Naive thymus-derived CD4-positive, alpha-beta T cell (primary cell): Measurements from ENCODE around the gene OPA3. TPM values are rescaled to one million over a fixed set of nuclear protein-coding genes. Genes with fewer than 3 reads are reported as not detected.
"Not testable (repeated sequence)": the region's sequence is repeated elsewhere in the genome, so short reads cannot be mapped to it uniquely, and the experiment has no call there.

Experiments used
- ATAC-seq: fragments of 150-1000 bp; cut with Tn5 transposase; 2 replicates; pipeline ENCODE4 v1.10.0; 2021; ENCODE audit warnings: mild to moderate bottlenecking, moderate library complexity
- CTCF ChIA-PET: fragments of 350-600 bp; sonication (Branson Sonifier 250); formaldehyde crosslinking; loops from one replicate; lab custom pipeline; 2021; ENCODE audit warnings: antibody characterized with exemption; lab: Charles Lee
- POLR2A ChIA-PET: fragments of 350-600 bp; sonication (Branson Sonifier 250); formaldehyde crosslinking; loops from one replicate; lab custom pipeline; 2021; ENCODE audit warnings: antibody characterized with exemption, inconsistent platforms; lab: Charles Lee
- DNase-seq, 9 donors: peaks; one replicate each; pipeline versions ENCODE4 v3.0.0 to v3.0.0-alpha.2; 2020 to 2022; ENCODE audit warnings: mixed read lengths in 1 of 9
- H3K27ac ChIP-seq: one replicate; pipeline ENCODE4 v1.7.0; 2013; ENCODE audit warnings: mild to moderate bottlenecking, low read depth, low read length, moderate library complexity
- H3K27me3 ChIP-seq, 2 donors: one replicate each; pipeline ENCODE4 v1.7.0; 2013; ENCODE audit warnings: low read length in 2 of 2, mild to moderate bottlenecking in 2 of 2, moderate library complexity in 2 of 2; ENCODE audit not compliant: control insufficient read depth in 2 of 2, insufficient read depth in 2 of 2
- H3K36me3 ChIP-seq, 3 experiments: 1 replicate in 2 of 3; 2 replicates in 1 of 3; pipeline ENCODE4 v1.7.0; 2013; ENCODE audit warnings: low read length in 3 of 3, mild to moderate bottlenecking in 3 of 3, moderate library complexity in 1 of 3; ENCODE audit not compliant: insufficient read depth in 3 of 3, control insufficient read depth in 2 of 3
- H3K4me1 ChIP-seq, 2 donors: one replicate each; pipeline ENCODE4 v1.7.0; 2013; ENCODE audit warnings: low read length in 2 of 2, mild to moderate bottlenecking in 2 of 2, moderate library complexity in 1 of 2; ENCODE audit not compliant: control insufficient read depth in 2 of 2, insufficient read depth in 2 of 2
- H3K4me3 ChIP-seq: 2 replicates; pipeline ENCODE4 v1.7.0; 2013; ENCODE audit warnings: mild to moderate bottlenecking, low read length
- H3K9me3 ChIP-seq, 3 experiments: 1 replicate in 2 of 3; 2 replicates in 1 of 3; pipeline ENCODE4 v1.7.0; 2013; ENCODE audit warnings: low read length in 3 of 3; ENCODE audit not compliant: control insufficient read depth in 2 of 3
- H3K27ac Mint-ChIP-seq, 9 donors: one replicate each; pipeline ENCODE4 v1.8.0; 2020 to 2022; ENCODE audit warnings: mixed read lengths in 9 of 9, mild to moderate bottlenecking in 8 of 9, moderate library complexity in 5 of 9, inconsistent platforms in 2 of 9
- H3K27me3 Mint-ChIP-seq, 5 donors: one replicate each; pipeline ENCODE4 v1.8.0; 2021 to 2022; ENCODE audit warnings: mixed read lengths in 5 of 5, mild to moderate bottlenecking in 1 of 5
- H3K36me3 Mint-ChIP-seq, 5 donors: one replicate each; pipeline ENCODE4 v1.8.0; 2020 to 2022; ENCODE audit warnings: mixed read lengths in 5 of 5, mild to moderate bottlenecking in 3 of 5, inconsistent platforms in 1 of 5
- H3K4me1 Mint-ChIP-seq, 7 donors: one replicate each; pipeline ENCODE4 v1.8.0; 2020 to 2022; ENCODE audit warnings: mixed read lengths in 7 of 7, mild to moderate bottlenecking in 3 of 7, inconsistent platforms in 1 of 7
- H3K4me3 Mint-ChIP-seq, 10 donors: one replicate each; pipeline ENCODE4 v1.8.0; 2020 to 2022; ENCODE audit warnings: mild to moderate bottlenecking in 10 of 10, mixed read lengths in 10 of 10, moderate library complexity in 6 of 10, inconsistent platforms in 2 of 10
- H3K9me3 Mint-ChIP-seq, 11 donors: one replicate each; pipeline ENCODE4 v1.8.0; 2020 to 2022; ENCODE audit warnings: mixed read lengths in 11 of 11, mild to moderate bottlenecking in 4 of 11, inconsistent platforms in 1 of 11, moderate library complexity in 1 of 11
- intact Hi-C, 2 donors: fragments of 100-400 bp; cut with micrococcal nuclease; formaldehyde crosslinking; loops; one replicate each; pipeline ENCODE4 v1.15.1; 2023
- polyA plus RNA-seq, 2 donors: library from polyadenylated mRNA; unstranded; fragments of 300-500 nt; fragmentation: Illumina TruSeq; gene quantifications; one replicate each; pipeline ENCODE4 v1.2.3, GENCODE V29; 2021
- total RNA-seq, 6 experiments: library from RNA in 5 of 6; stranded (reverse) in 5 of 6; gene quantifications; 1 replicate in 5 of 6; 2 replicates in 1 of 6; pipeline ENCODE4 v1.2.3 and lab custom pipeline; 2021 to 2026

The OPA3 gene
- 10 to 100 TPM in 1 of 5 experiments, 1 to 10 TPM in 4; 7.8 to 14.3 (median 9.0) TPM for total RNA-seq
- 10 to 100 TPM in 1 of 2 donors, 1 to 10 TPM in 1; 9.2 to 26.1 TPM for polyA plus RNA-seq
- 32.6 reads per million, percentile 62 among the genes with 10 or more reads in this experiment for total RNA-seq (lab: John Stamatoyannopoulos, UW)

- Mint-ChIP-seq H3K27ac (peak within 1 kb of the TSS; percentile 97 to 100 (median 99)), H3K36me3 (peaks cover 0 to 18% (median 0%) of the 10 kb centered on the region in 5 donors), H3K9me3 (no peaks in the 10 kb centered on the region), H3K27me3 (peaks cover 5 to 9% (median 7%) of the 10 kb centered on the region in 5 donors), H3K4me3 (peak within 1 kb of the TSS; percentile 90 to 99 (median 94)), H3K4me1 (peaks cover 0 to 28% (median 20%) of the 10 kb centered on the region in 7 donors)
- peaks cover 6 to 10% of the 10 kb centered on the region in 2 donors for H3K4me1 ChIP-seq
- ChIA-PET POLR2A (interaction anchor here (1.0 to 1.1 kb wide), 3 partner anchors 46 to 89 kb away, joined by 3 read pairs; no protein-coding TSS in a partner anchor), CTCF (interaction anchor here (1.0 to 1.3 kb wide), 3 partner anchors 57 to 99 kb away, joined by 3 read pairs; no protein-coding TSS in a partner anchor)
- peak within 1 kb of the TSS; percentile 85 for H3K4me3 ChIP-seq
- peak within 1 kb of the TSS; percentile 99 for H3K27ac ChIP-seq
- intact Hi-C loops = loop anchor here (1.0 to 5.0 kb wide), 21 partner anchors 20 to 406 kb away; partner anchors contain the start of genes BLOC1S3 (in 2 of the 2), PPP1R13L (in 2 of the 2), QPCTL (in 2 of the 2) and SYMPK (in 2 of the 2)
- ATAC-seq = peak; percentile 92
- no peaks in the 10 kb centered on the region for H3K27me3 ChIP-seq
- H3K9me3 ChIP-seq = no peaks in the 10 kb centered on the region
- peak; percentile 88 to 100 (median 99) for DNase-seq
- H3K36me3 ChIP-seq = peaks cover 0 to 8% (median 0%) of the 10 kb centered on the region in 3 experiments
Measured at GRCh38 chr19:45584332-45585157, at the start of gene OPA3. TSS of gene OPA3 (minus strand) at chr19:45584802. CDS start at chr19:45584764, 38 bp downstream.

GRCh38 chr19:45632468-45633196 lies 48.0 kb upstream of the OPA3 start:
- H3K27me3 Mint-ChIP-seq = no peaks in the 10 kb centered on the region
- H3K4me3 Mint-ChIP-seq = no peak overlapping the region
- POLR2A ChIA-PET = no interaction called here
- no peaks in the 10 kb centered on the region for H3K9me3 Mint-ChIP-seq
- no peaks in the 10 kb centered on the region for H3K27me3 ChIP-seq
- DNase-seq (peak in 1 of 9 donors; percentile 51), ATAC-seq (peak; percentile 38)
- H3K36me3 Mint-ChIP-seq = peaks cover 0 to 14% (median 0%) of the 10 kb centered on the region in 5 donors
- CTCF ChIA-PET = no interaction called here
- H3K4me3 ChIP-seq = no peak overlapping the region
- no peaks in the 10 kb centered on the region for H3K4me1 ChIP-seq
- no peaks in the 10 kb centered on the region for H3K9me3 ChIP-seq
- H3K27ac Mint-ChIP-seq = no peak overlapping the region
- H3K36me3 ChIP-seq = peaks cover 0 to 29% (median 0%) of the 10 kb centered on the region in 3 experiments
- no peak overlapping the region for H3K27ac ChIP-seq
- intact Hi-C loops = no loop called here
- peaks cover 0 to 11% (median 0%) of the 10 kb centered on the region in 7 donors for H3K4me1 Mint-ChIP-seq

- no peak for DNase-seq
- ATAC-seq = no peak
- ChIA-PET CTCF (interaction anchor here (1.6 kb wide), 1 partner anchor 10 kb away, joined by 9 read pairs; no protein-coding TSS in a partner anchor), POLR2A (interaction anchor here (1.8 kb wide), 1 partner anchor 45 kb away, joined by 3 read pairs; the partner anchor contains the start of gene OPA3)
- no peaks in the 10 kb centered on the region for H3K9me3 ChIP-seq
- H3K4me1 ChIP-seq = no peaks in the 10 kb centered on the region
- Mint-ChIP-seq H3K4me3 (no peak overlapping the region), H3K9me3 (no peaks in the 10 kb centered on the region), H3K27me3 (no peaks in the 10 kb centered on the region), H3K36me3 (peaks cover 0 to 20% (median 0%) of the 10 kb centered on the region in 5 donors), H3K4me1 (peaks cover 0 to 13% (median 0%) of the 10 kb centered on the region in 7 donors), H3K27ac (no peak overlapping the region)
- peaks cover 0 to 43% (median 0%) of the 10 kb centered on the region in 3 experiments for H3K36me3 ChIP-seq
- H3K4me3 ChIP-seq = no peak overlapping the region
- H3K27ac ChIP-seq = no peak overlapping the region
- intact Hi-C loops = no loop called here
- no peaks in the 10 kb centered on the region for H3K27me3 ChIP-seq
Measured at GRCh38 chr19:45630463-45630862, 45.9 kb upstream of the OPA3 start.

- DNase-seq = no peak
- Mint-ChIP-seq H3K4me3 (no peak overlapping the region), H3K4me1 (peaks cover 0 to 14% (median 0%) of the 10 kb centered on the region in 7 donors), H3K27ac (no peak overlapping the region), H3K9me3 (no peaks in the 10 kb centered on the region), H3K27me3 (no peaks in the 10 kb centered on the region), H3K36me3 (peaks cover 0 to 24% (median 0%) of the 10 kb centered on the region in 5 donors)
- Histone ChIP-seq H3K27me3 (no peaks in the 10 kb centered on the region), H3K4me3 (no peak overlapping the region), H3K9me3 (no peaks in the 10 kb centered on the region), H3K36me3 (peaks cover 0 to 49% (median 0%) of the 10 kb centered on the region in 3 experiments), H3K27ac (no peak overlapping the region), H3K4me1 (no peaks in the 10 kb centered on the region)
- intact Hi-C loops = no loop called here
- ChIA-PET CTCF (no interaction called here), POLR2A (no interaction called here)
- no peak for ATAC-seq
Measured at GRCh38 chr19:45629704-45630103, 45.1 kb upstream of the OPA3 start.

- H3K27ac ChIP-seq, CTCF ChIA-PET, H3K27ac Mint-ChIP-seq, H3K9me3 Mint-ChIP-seq, H3K4me3 Mint-ChIP-seq, intact Hi-C loops, H3K27me3 ChIP-seq, POLR2A ChIA-PET, H3K27me3 Mint-ChIP-seq, DNase-seq, H3K9me3 ChIP-seq, H3K4me3 ChIP-seq, ATAC-seq, H3K4me1 ChIP-seq: not testable (repeated sequence)
- peaks cover 0 to 14% (median 0%) of the 10 kb centered on the region in 7 donors for H3K4me1 Mint-ChIP-seq
- peaks cover 7 to 34% (median 8%) of the 10 kb centered on the region in 5 donors for H3K36me3 Mint-ChIP-seq
- peaks cover 0 to 60% (median 0%) of the 10 kb centered on the region in 3 experiments for H3K36me3 ChIP-seq
Measured at GRCh38 chr19:45628219-45628618, 43.6 kb upstream of the OPA3 start.

GRCh38 chr19:45623984-45624383 lies 39.4 kb upstream of the OPA3 start:
- Histone ChIP-seq H3K27me3 (no peaks in the 10 kb centered on the region), H3K4me1 (no peaks in the 10 kb centered on the region), H3K4me3 (no peak overlapping the region), H3K27ac (no peak overlapping the region), H3K9me3 (no peaks in the 10 kb centered on the region), H3K36me3 (peaks cover 0 to 78% (median 0%) of the 10 kb centered on the region in 3 experiments)
- ChIA-PET CTCF (no interaction called here), POLR2A (no interaction called here)
- DNase-seq (no peak), ATAC-seq (no peak)
- Mint-ChIP-seq H3K27ac (no peak overlapping the region), H3K4me1 (peaks cover 0 to 4% (median 0%) of the 10 kb centered on the region in 7 donors), H3K27me3 (no peaks in the 10 kb centered on the region), H3K9me3 (no peaks in the 10 kb centered on the region), H3K36me3 (peaks cover 13 to 38% (median 15%) of the 10 kb centered on the region in 5 donors), H3K4me3 (no peak overlapping the region)
- intact Hi-C loops = no loop called here
